Stimulated activated naive CD4-positive, alpha-beta T cell treated with Interleukin-2 at 50 U/mL for 16 hours (primary cell): ENCODE measurements around the gene DNER.

Experiments used
- DNase-seq: peaks from one replicate; lab custom pipeline; 2025; lab: John Stamatoyannopoulos, UW

Gene DNER

DNA sequence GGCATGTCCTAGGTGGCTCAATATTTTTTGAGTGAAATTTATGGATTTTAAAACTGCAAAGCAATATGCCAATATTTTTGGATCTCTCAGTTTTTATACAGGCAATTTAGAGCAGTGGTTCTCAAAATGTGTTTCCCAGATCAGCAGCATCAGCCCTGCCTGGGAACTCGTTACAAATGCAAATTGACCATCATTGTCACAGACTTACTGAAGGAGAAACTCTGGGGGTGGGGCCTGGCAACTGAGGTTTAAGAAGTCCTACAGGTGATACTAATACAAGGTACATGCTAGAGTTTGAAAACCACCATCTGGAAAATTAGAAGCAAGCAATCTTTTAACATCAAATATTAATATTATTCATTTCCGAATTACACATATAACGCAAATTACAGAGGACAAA lies 227.7 kb downstream of the DNER start:
- DNase-seq = no peak

DNA sequence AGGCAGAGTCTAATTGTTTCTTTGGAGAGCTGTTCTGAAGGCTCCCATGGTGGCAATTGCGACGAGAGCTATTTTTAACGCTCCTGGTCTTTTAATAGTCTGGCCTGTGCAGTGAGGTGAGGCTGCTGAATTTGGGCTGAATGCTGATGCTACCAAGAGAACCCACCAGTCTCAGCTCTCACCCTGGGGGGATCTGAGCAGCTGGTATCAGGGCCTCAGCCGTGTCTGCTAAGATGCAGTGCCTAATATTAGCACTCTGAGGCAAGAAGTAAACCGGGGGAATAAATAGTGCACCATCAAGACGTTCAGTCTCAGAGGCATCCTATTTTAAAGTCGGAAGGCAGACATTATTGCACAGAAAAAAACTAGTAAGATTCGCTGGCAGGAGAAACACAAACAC lies 228.5 kb downstream of the DNER start:
- no peak for DNase-seq

DNA sequence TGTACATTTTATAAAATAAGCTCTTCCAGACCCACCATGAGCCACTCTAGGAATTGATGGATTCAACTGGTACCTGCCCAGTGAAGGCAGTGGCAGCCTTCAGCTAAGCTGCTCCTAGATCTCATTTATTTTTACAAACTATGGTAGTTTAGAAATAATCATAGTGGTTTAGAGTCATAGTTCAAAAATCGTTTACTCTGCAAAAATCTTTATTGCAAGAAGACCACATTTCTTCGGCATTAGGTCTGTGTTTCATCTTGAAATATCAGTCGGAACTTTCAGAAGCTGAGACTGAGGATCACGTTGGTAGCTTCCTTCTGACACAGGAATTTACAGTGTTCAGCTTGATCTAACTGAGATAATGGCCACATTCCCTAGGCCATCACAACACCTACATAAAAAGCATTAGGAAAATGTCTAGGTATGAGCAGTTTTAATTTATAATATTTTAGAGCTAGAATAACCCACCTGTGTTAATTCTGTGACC lies 237.0 kb downstream of the DNER start:
- DNase-seq = no peak

DNA sequence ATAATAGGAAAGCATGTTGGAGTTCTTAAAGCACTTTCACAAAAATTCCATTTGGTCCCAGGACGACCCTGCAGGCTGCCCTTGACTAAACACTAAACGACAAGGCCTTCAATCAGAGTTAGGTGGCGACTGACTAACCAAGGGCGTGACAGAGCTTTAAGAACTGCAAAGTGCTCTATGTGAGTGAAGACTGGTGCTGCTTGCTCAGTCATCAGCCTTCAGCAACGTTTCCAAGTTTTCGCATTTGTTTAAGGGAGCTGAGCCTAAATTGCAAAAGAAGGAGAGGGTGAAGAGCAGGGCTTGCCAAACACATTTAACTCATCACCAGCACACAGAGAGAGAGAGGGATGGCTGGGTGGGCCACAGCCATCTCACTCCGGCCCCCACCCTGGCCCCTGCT lies 238.6 kb downstream of the DNER start:
- DNase-seq = no peak

DNA sequence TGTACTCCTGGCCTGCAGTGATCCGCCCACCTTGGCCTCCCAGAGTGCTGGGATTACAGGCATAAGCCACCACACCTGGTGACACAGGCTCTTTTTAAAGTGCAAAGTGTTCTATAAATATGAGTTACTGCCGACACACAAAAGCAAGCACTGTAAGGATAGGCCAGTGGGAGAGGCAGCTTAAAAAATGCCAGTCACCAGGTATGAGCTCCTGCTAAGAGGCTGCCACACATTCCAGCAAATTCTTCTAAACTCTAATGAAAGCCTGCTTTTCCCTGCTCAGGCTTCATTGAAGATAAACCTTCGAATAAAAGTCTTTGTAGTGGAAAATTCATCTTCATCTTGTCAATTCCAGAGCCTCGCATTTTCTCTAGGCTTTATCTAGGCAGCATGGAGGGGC lies 240.2 kb downstream of the DNER start:
- DNase-seq = no peak

DNA sequence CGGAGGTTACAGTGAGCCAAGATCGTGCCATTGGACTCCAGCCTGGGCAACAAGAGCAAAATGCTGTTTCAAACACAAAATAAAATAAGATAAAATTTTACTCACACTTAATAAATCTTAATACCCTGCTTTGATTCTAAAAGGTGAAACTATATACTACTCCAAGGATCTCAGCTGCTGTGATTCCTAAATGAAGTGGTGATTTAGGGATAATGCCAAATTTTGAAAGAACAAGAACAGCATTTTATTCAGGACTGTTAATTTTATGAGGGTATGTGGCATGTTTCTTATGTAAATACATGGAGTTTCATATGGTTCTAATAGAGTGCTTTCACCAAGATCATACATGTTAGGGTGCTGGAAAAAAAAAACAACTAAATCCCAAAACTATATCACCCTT lies 243.6 kb downstream of the DNER start:
- DNase-seq = no peak

DNA sequence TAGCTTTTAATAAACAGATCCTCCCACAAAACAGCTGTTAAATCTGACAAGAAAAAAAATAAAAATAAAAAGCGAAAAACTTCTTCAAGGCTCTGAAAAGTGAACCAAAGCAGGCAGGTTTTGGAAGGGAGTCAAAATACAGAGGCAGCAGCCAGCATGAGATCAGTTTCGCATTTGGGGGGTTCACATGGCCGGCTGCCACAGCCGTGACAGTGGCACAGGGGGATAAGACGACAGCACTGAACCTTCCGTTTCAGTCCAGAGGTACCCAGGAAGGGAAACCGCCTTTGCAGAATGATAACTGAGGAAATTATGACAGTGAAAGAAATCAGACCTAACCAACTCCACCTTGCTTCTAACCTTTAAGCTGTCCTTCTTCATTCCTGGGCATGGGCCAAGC lies 246.6 kb downstream of the DNER start:
- DNase-seq = no peak

DNA sequence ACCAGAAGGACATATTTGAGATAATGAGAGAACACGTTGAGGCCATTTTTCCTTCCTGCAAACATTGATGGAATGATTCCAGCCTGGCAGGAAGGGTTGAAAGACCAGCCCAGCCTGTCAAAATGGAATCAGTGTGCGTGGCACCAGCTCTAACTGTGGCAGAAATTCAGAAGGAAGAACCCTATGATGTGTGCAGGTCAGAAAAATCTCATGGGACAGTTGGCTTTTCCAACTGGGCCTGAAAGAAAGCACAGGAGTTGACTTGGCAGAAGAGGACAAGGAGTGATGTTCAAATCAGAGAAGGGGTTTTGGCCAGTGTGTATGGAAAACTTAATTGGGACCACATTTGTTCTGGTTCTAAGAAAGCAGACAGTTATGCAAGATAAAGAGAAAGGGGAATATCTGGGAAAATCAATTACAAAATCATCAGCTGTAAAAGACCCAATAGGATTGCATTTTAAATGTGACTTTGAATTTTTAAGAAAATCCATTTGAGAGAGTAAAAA lies 250.5 kb downstream of the DNER start:
- no peak for DNase-seq

DNA sequence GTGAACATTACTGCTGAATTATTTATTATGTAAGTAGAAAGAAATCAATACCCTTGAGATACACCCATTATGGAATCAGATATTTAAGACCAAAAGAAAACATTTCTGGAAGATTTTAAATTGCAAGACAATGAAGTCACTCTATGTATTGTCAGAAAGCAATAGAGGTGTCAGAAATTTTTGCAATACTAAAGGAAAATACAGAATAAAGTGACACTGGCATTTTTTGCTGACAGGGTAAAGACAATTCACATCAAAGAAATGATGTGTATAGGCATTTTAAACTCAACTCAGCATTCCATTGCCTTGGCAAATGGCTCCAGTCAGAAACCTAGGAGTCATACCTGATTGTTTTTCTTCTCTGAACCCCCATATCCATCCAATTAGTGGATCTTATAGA lies 252.2 kb downstream of the DNER start:
- DNase-seq = no peak

DNA sequence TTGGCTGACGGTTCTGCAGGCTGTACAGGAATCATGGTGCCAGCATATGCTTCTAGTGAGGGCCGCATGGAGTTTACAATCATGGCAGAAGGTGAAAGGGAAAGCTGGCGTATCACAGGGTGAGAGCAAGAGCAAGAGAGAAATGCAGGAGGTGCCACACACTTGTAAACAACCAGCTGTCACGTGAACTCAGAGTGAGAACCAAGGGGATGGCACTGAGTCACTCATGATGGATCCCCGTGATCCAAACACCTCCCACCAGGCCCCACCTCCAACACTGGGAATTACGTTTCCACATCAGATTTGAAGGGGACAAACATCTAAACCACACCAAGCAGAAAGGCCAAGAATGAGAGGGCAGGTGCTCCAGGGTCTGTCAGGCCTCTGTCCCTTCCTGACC lies 258.3 kb downstream of the DNER start:
- DNase-seq = no peak

DNA sequence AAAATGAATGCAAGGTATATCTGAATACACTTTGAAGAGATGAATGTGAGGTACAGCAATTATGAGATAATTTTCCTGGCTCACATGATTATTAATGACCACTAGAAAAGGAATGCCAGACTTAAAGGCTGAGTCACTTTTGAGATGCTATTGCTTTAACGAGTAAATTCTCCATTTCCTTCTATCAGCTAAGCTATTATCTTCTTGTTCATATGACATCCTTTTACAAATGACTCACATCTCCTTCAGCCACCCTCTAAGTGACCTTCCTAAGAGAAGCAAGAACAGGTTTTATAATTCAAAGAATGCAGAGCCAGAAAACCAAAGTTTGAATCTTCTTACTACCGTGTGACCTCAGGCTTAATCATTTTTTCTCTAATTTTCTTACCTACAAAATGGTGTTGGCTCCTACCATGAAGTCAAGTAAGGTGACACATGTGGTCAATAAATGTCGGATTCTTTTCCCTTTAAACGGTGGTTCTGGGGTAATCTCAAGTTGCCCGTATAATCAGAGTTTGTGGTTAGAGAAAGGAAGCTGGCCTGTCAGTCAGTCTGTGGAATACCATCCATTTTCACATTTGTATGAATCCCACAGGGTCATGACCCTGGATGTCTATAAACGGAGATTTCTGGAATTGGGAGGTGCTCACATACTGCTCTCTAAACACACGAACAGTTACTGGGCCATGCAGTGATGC lies 259.3 kb downstream of the DNER start:
- DNase-seq = no peak

DNA sequence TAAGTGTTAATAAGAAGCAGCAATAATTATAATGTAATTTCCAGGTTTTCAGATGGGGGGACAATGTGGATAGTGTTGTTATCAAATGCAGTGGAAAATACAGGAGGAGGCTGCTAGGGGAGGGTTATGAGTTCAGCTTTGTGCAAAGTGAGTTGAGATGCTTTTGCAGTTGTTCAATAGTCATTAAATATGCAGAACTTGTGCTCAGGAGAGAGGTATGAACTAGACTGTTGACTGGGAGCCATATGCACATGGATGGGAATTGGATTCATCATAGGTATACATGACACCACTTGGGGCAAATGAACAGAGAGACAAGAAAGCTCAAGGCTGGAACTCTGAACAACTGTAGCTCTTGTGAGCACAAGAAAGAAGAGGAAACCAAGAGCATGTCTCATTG lies 261.1 kb downstream of the DNER start:
- DNase-seq = no peak

DNA sequence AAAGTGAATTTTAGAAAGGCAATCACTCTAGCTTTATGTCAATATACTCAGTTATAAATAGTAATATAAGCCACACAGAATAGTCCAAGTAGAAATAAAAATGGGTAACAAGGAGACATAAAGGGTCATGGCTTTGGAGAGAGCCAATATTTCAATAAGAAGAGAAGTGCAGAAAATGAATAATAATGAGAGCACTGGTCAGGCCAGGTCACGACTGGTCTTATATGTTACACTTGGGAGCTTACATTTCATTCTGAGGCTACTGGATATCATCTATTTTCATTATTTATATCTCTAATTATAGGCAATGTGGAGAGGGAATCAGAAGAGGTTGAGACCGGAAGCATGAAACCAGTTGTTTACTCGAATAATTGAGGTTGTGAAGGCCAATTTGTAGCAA lies 262.5 kb downstream of the DNER start:
- DNase-seq = no peak

DNA sequence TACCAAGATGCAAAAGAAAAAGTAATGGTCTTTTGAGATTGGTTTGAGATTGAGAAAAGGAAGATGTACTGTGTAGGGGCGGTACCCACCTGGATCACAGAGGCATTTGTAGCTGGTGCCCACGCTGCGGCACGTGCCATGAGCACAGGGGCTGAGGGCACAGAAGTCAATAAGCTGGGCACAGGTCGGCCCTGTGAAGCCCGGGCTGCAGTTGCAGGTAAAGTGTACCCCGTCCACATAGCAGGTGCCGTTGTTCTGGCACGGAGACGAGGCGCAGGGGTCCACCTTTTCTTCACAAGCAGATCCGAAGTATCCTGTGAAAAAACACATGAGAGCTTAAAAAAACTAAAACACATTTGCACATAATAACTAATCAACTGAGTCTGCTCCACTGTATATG lies 267.1 kb downstream of the DNER start:
- no peak for DNase-seq

DNA sequence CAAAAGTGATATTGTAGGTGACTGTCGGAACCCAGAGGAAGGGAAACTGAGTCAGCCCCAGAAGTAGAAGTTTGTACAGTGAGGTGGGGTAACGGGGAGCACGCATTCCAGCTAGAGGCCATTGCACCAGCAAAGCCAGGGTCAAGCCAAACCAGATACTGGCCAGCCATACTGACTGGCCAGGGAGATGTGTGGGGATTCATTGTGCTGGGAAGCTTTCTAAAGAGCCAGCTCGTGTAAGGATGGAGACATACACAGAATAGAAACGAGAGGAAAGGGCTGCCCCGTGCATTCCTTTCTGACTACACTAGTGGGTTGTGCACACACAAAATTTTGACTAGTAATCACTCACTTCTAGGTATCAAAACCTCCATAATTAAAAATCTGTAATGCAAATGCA lies 268.0 kb downstream of the DNER start:
- no peak for DNase-seq

DNA sequence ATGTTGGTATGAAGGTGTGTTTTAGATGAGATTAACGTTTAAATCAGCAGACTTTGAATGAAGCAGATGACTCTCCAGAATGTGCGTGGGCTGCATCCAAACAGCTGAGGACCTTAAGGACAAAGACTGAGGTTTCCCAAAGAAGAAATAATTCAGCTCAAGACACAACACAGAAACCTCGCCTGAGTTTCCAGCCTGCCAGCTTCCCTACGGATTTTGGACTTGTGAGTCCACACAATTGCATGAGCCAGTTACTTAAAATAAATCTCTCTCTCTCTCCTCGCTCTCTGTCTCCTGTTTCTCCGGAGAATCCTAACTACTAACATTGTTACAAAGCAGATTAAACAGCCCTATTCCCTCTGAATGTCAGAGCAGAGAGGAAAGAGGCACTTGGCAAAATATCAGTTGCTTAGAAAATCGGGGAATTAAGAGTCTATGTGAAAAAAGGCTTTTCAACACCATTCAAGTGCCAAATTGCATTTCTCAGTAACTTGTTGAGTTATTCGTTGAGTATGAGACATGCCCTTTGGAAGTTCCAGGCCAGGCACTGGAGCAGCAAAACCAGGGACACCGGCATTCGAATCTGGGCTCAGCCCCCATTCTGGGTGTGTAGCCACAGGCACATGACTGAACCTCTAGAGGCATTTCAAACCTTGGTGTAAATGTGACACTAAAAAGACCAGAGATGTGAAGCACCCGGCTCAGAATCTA lies 268.7 kb downstream of the DNER start:
- no peak for DNase-seq

DNA sequence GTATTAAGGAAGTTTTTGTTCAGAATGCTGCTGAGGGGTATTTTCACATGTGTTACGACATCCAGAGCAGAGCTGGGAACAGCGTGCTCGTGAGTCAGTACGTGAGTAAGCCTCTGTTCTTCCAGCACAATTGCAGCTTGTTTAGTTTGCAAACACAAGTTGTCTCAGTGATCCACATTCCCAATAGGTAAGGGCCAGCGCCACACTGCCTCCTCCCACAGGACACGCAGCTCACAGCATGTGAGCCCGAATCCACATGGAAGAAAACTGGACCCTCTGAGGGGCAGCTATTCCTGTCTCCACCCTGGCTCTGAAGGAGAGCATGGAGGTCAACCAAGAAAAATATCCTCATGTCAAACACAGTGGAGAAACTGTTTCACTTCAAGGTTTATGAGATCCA lies 269.3 kb downstream of the DNER start:
- DNase-seq = no peak

DNA sequence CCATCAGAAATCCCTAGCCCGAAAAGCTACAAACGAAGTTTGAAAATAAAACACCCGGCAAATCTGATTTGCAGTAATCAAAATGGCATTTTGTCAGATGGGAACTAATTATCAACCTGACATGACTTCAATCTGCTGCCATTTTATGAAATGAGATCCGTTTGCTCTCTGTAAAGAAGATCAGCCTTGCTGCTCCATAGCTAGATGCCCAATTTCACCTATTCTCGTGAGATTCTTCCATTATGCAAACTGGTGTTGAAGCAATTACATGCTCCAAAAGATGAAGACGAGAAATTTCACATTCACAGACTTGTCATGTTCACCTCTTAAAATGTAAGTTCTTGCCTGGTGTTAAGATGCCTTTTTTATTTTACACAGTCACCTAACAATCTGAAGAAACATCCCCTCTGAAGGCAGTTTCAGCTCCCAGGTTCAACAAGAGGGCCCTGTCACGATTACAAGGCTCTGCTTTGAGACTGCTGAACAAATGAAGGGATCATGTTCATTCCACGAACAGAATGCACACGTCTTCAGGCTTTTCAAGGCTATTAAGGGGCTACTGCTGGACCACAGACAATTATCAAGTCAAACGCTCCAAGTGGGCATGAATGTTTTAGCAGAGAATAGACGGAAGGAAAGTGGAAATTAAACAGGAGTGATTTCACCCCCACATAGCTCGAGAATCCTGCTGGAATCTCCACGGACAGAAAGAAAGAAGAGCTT lies 270.6 kb downstream of the DNER start:
- DNase-seq = no peak

DNA sequence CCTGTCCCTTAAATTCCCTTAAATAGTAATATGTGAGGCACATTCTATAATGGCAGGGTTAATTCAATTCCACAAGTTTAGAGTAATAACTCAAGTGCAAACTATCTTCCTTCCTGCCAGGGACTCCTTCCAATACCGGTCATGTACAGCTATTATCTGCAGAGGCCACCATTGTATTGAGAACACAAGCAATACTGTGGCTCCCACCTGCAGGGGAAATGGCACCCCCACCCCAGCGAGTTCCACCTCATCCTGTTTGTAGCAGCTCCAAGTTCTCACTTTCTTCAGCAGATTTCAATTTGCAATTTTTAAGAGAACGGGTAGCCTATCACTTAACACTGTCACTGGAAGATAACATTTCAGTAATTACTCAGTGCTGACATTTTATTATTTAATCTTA lies 271.2 kb downstream of the DNER start:
- DNase-seq = no peak

DNA sequence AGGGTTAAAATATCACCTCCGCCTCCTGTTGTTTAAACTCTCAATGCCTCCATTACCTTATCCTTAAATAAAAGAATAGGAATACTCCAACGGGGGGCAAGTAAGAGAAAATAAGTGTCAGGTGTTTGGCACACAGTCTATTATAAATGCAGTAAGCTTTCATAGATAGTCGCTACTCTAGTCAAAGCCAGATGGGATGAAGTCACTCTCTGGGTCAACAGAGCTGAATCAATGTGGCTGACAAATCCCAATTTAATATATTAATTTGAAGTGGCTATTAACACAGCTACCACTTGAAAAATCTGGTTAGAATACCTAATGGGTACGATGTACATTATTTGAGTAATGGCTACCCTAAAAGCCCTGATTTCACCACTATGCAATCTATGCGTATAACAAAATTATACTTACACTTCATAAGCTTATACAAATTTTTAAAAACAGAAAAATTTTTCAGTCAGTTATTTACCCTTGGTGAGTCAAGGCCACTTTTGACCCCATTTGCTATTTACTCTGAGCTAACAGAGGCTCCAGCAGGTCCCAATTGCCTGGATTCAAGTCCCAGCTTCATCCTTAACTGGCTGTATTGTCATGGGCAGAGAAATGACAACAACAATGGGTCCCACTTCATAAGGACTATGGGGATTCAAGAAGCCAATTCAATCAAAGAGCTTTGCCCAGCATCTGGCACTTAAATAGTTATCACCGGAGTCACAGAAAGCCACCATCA lies 275.8 kb downstream of the DNER start:
- no peak for DNase-seq

DNA sequence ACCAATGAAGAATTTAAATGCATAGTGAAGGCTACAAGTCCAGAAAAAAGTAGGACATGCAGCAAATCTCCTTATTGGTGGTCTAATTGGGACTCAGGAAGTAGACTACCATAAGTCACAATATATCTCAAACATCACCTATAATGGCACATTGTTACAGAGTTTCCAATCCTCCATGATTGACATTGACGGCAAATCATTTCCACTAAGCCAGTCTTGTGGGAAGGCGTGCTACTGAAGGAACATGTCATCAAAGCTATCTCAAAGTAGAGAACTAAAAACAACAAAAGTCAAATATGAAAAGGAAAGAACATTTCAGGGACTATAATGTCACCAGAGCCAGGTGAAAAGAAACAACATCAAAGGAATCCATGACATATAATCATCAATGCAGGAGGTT lies 276.9 kb downstream of the DNER start:
- DNase-seq = no peak

DNA sequence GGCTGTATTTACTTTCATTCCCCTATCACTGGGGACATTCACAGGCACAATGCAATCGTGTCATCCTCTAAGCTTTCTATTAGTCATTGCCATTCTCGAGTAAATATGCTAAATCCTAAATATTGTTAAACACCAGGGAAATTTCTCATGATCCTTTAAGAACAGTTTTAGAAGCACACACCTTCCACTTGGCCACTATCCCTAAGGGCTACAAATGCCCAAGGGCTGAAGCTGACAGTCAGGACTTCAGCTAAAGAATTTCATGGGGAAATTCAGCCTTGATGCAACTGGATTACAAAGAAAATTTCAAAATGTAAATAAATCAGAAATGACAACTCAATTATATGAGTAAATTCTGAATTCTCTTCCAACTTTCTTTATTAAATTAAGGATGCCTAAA lies 280.2 kb downstream of the DNER start:
- DNase-seq = no peak
